Sigmoid colon (tissue), 7 donors: ENCODE measurements around the gene AKAP7. TPM values are rescaled to one million over a fixed set of nuclear protein-coding genes. Genes with fewer than 3 reads are reported as not detected.

ENCODE experiments used
- DNase-seq: peaks from one replicate; pipeline ENCODE4 v3.0.0-alpha.2; 2019
- H3K27ac ChIP-seq, 4 donors: fragments of 200-600 bp; sonication (generic); one replicate each; pipeline ENCODE4 v1.5.1; 2016 to 2019; ENCODE audit warnings: mild to moderate bottlenecking in 1 of 4
- H3K27me3 ChIP-seq, 3 donors: fragments of 200-600 bp; sonication (generic); one replicate each; pipeline ENCODE4 v1.5.1; 2019; ENCODE audit warnings: mild to moderate bottlenecking in 1 of 3
- H3K36me3 ChIP-seq, 4 donors: fragments of 200-600 bp; sonication (generic); one replicate each; pipeline ENCODE4 v1.5.1; 2016 to 2019
- H3K4me1 ChIP-seq, 4 donors: fragments of 200-600 bp; sonication (generic); one replicate each; pipeline ENCODE4 v1.5.1; 2017 to 2019
- H3K4me3 ChIP-seq, 4 donors: fragments of 200-600 bp; sonication (generic); one replicate each; pipeline ENCODE4 v1.5.1; 2017 to 2019; ENCODE audit warnings: mild to moderate bottlenecking in 2 of 4, moderate library complexity in 1 of 4
- H3K9me3 ChIP-seq, 4 donors: fragments of 200-600 bp in 3 of 4; sonication (generic) in 3 of 4; one replicate each; pipeline versions ENCODE4 v1.5.1 to v1.6.1; 2013 to 2019
- CTCF ChIP-seq, 4 experiments: fragments of 450-650 bp in 3 of 4; fragments of 200-600 bp in 1 of 4; IDR thresholded peaks; one replicate each; pipeline ENCODE4 v1.5.1; 2016 to 2019; ENCODE audit warnings: antibody characterized with exemption in 4 of 4, mild to moderate bottlenecking in 3 of 4, moderate library complexity in 2 of 4
- EP300 ChIP-seq, 4 donors: sonication (generic); formaldehyde crosslinking; IDR thresholded peaks; one replicate each; pipeline ENCODE4 v1.6.1; 2017; ENCODE audit warnings: antibody characterized with exemption in 4 of 4
- POLR2A ChIP-seq, 2 donors: fragments of 450-650 bp; IDR thresholded peaks; one replicate each; pipeline ENCODE4 v1.6.1; 2016; ENCODE audit warnings: antibody characterized with exemption in 2 of 2, mild to moderate bottlenecking in 2 of 2, moderate library complexity in 2 of 2
- POLR2AphosphoS5 ChIP-seq, 4 donors: sonication (generic); formaldehyde crosslinking; IDR thresholded peaks; one replicate each; pipeline ENCODE4 v1.6.1; 2017; ENCODE audit warnings: antibody characterized with exemption in 4 of 4
- WGBS, 2 donors: extraction: QIAGEN DNeasy Blood & Tissue Kit; methylation state at CpG; one replicate each; pipeline ENCODE4 v1.1.7; 2013; 5-methylcytosine and 5-hydroxymethylcytosine counted together
- intact Hi-C: fragments of 100-400 bp; cut with DNase I; formaldehyde crosslinking; loops from one replicate; pipeline ENCODE4 v1.15.1; 2023
- polyA plus RNA-seq, 3 donors: library from polyadenylated mRNA; stranded (reverse); fragments of 200-250 nt; gene quantifications; one replicate each; pipeline ENCODE4 v1.2.3, GENCODE V29; 2013
- total RNA-seq, 4 donors: library from RNA; depleted of rRNA; stranded (reverse); fragments of >200 nt; gene quantifications; one replicate each; pipeline ENCODE4 v1.1.0, GENCODE V29; 2016
- donor health status: healthy with polysubstance abuse.
- donor health status: Bipolar disorder and iron deficiency.
- donor health status: healthy.

AKAP7 gene
- total and polyA plus RNA-seq, 7 donors: 7.9 to 23.8 (median 18.7) TPM

- WGBS, 2 donors: 82 to 83% methylated on average over 3 of the region's 3 CpGs
- no peak overlapping the region for H3K4me3 ChIP-seq
- no peak for DNase-seq
- H3K36me3 ChIP-seq: no peaks in the 10 kb centered on the region
- no peaks in the 10 kb centered on the region for H3K27me3 ChIP-seq
- no peaks in the 10 kb centered on the region for H3K9me3 ChIP-seq
- intact Hi-C loops: no loop called here
- no peaks in the 10 kb centered on the region for H3K4me1 ChIP-seq
- no peak for TF ChIP-seq POLR2AphosphoS5 (IDR thresholded peaks at IDR 0.05)
- no peak for TF ChIP-seq EP300 (IDR thresholded peaks at IDR 0.05)
- TF ChIP-seq CTCF (IDR thresholded peaks at IDR 0.05): no peak
- no peak overlapping the region for H3K27ac ChIP-seq
Measured at GRCh38 chr6:131331151-131331550, 195.9 kb downstream of the AKAP7 start.

- Histone ChIP-seq H3K9me3 (no peaks in the 10 kb centered on the region), H3K4me3 (no peak overlapping the region), H3K4me1 (no peaks in the 10 kb centered on the region), H3K36me3 (no peaks in the 10 kb centered on the region), H3K27me3 (no peaks in the 10 kb centered on the region), H3K27ac (no peak overlapping the region)
- intact Hi-C loops: no loop called here
- WGBS, 2 donors: 89 to 93% methylated on average over 5 of the region's 5 CpGs
- no peak for DNase-seq
- no peak for TF ChIP-seq EP300 (IDR thresholded peaks at IDR 0.05)
- TF ChIP-seq POLR2AphosphoS5 (IDR thresholded peaks at IDR 0.05): no peak
- TF ChIP-seq POLR2A (IDR thresholded peaks at IDR 0.05): no peak
- no peak for TF ChIP-seq CTCF (IDR thresholded peaks at IDR 0.05)
Measured at GRCh38 chr6:131331873-131332781, 196.9 kb downstream of the AKAP7 start.

Other genes starting within 250 kb of the AKAP7 start
- gene EPB41L2, start 72.2 kb upstream of the AKAP7 start, total RNA-seq: 100 to 1,000 TPM in 2 of 4 donors, 10 to 100 TPM in 2; 65.7 to 147 (median 114) TPM
- gene EPB41L2, start 72.2 kb upstream of the AKAP7 start, polyA plus RNA-seq: 10 to 100 TPM; 41.2 to 50.5 (median 42.6) TPM